Liver (tissue), 9 donors: ENCODE data around the gene NUDC. TPM values are rescaled to one million over a fixed set of nuclear protein-coding genes. Genes with fewer than 3 reads are reported as not detected.

Source experiments
- DNase-seq: peaks from one replicate; pipeline ENCODE4 v3.0.0-alpha.2; 2017; ENCODE audit warnings: low spot score
- H3K27ac ChIP-seq, 2 donors: one replicate each; pipeline ENCODE4 v1.7.0; 2013; ENCODE audit warnings: inconsistent platforms in 2 of 2, low read length in 2 of 2, control low read depth in 1 of 2, low read depth in 1 of 2, mild to moderate bottlenecking in 1 of 2
- H3K27me3 ChIP-seq, 4 donors: one replicate each; pipeline versions ENCODE4 v1.6.1 to v1.7.0; 2013; ENCODE audit warnings: low read length in 3 of 4, inconsistent platforms in 1 of 4, mild to moderate bottlenecking in 1 of 4, moderate library complexity in 1 of 4; ENCODE audit not compliant: control insufficient read depth in 4 of 4, insufficient read depth in 4 of 4
- H3K36me3 ChIP-seq, 4 donors: one replicate each; pipeline versions ENCODE4 v1.6.1 to v1.7.0; 2013; ENCODE audit warnings: low read length in 3 of 4, mild to moderate bottlenecking in 3 of 4, low read depth in 1 of 4, moderate library complexity in 1 of 4; ENCODE audit not compliant: control insufficient read depth in 4 of 4, insufficient read depth in 3 of 4
- H3K4me1 ChIP-seq, 4 donors: one replicate each; pipeline versions ENCODE4 v1.6.1 to v1.7.0; 2013; ENCODE audit warnings: low read length in 3 of 4, mild to moderate bottlenecking in 3 of 4, moderate library complexity in 1 of 4; ENCODE audit not compliant: control insufficient read depth in 4 of 4, insufficient read depth in 4 of 4
- H3K4me3 ChIP-seq, 3 donors: one replicate each; pipeline versions ENCODE4 v1.6.1 to v1.7.0; 2013; ENCODE audit warnings: low read length in 3 of 3, control low read depth in 1 of 3, low read depth in 1 of 3, mild to moderate bottlenecking in 1 of 3
- H3K9ac ChIP-seq, 2 donors: one replicate each; pipeline ENCODE4 v1.7.0; 2013; ENCODE audit warnings: low read length in 2 of 2, mild to moderate bottlenecking in 2 of 2, moderate library complexity in 2 of 2, control low read depth in 1 of 2, low read depth in 1 of 2
- H3K9me3 ChIP-seq, 4 donors: one replicate each; pipeline versions ENCODE4 v1.6.1 to v1.7.0; 2013; ENCODE audit warnings: low read length in 3 of 4; ENCODE audit not compliant: control insufficient read depth in 4 of 4
- EGR1 ChIP-seq, 2 donors: IDR thresholded peaks; 2 replicates each; pipeline ENCODE4 v1.6.1; 2016 to 2018; ENCODE audit warnings: antibody characterized with exemption in 2 of 2, low read depth in 2 of 2
- FOXA1 ChIP-seq: IDR thresholded peaks from 2 replicates; pipeline ENCODE4 v1.6.1; 2016; ENCODE audit warnings: antibody characterized with exemption
- FOXA2 ChIP-seq: IDR thresholded peaks from 2 replicates; pipeline ENCODE4 v1.6.1; 2016; ENCODE audit warnings: antibody characterized with exemption
- GABPA ChIP-seq, 2 donors: IDR thresholded peaks in 1 of 2; conservative IDR thresholded peaks in 1 of 2; 2 replicates each; pipeline ENCODE4 v1.6.1; 2016; ENCODE audit warnings: antibody characterized with exemption in 2 of 2, mild to moderate bottlenecking in 1 of 2, moderate library complexity in 1 of 2
- HNF4A ChIP-seq, 2 donors: conservative IDR thresholded peaks; 2 replicates each; pipeline ENCODE4 v1.6.1; 2016; ENCODE audit warnings: antibody characterized with exemption in 2 of 2, mild to moderate bottlenecking in 2 of 2
- HNF4G ChIP-seq: IDR thresholded peaks from 2 replicates; pipeline ENCODE4 v1.6.1; 2016; ENCODE audit warnings: antibody characterized with exemption
- JUND ChIP-seq, 2 donors: IDR thresholded peaks; 2 replicates each; pipeline ENCODE4 v1.6.1; 2016; ENCODE audit warnings: antibody characterized with exemption in 2 of 2
- RAD21 ChIP-seq, 2 donors: IDR thresholded peaks; 2 replicates each; pipeline ENCODE4 v1.6.1; 2016; ENCODE audit warnings: antibody characterized with exemption in 2 of 2, mild to moderate bottlenecking in 2 of 2
- TAF1 ChIP-seq: conservative IDR thresholded peaks from 2 replicates; pipeline ENCODE4 v1.6.1; 2016; ENCODE audit warnings: antibody characterized with exemption, mild to moderate bottlenecking
- YY1 ChIP-seq: IDR thresholded peaks from 2 replicates; pipeline ENCODE4 v1.6.1; 2016; ENCODE audit warnings: antibody characterized with exemption, mild to moderate bottlenecking
- WGBS: extraction: QIAGEN DNeasy Blood & Tissue Kit; methylation state at CpG from one replicate; pipeline ENCODE4 v1.1.7; 2013; 5-methylcytosine and 5-hydroxymethylcytosine counted together
- polyA plus RNA-seq, 2 donors: library from polyadenylated mRNA; stranded (reverse) in 1 of 2; unstranded in 1 of 2; fragments of 200-250 nt in 1 of 2; fragments of >200 nt in 1 of 2; fragmentation: Nextera tagmentation in 1 of 2; extraction: Ambion mirVana in 1 of 2; gene quantifications; one replicate each; pipeline versions ENCODE4 v1.2.1 to v1.2.3, GENCODE V29; 2013 to 2015
- total RNA-seq, 2 donors: library from RNA; depleted of rRNA; stranded (reverse); fragments of >200 nt; gene quantifications; one replicate each; pipeline ENCODE4 v1.2.3, GENCODE V29; 2014
- TF ChIP-seq, protein P1 (sequence below): IDR thresholded peaks from 2 replicates; pipeline ENCODE4 v1.6.1; 2016; ENCODE audit warnings: antibody characterized with exemption
- TF ChIP-seq, protein P2 (sequence below): fragments of 150-350 bp; IDR thresholded peaks from 2 replicates; pipeline ENCODE4 v1.5.1; 2017; ENCODE audit warnings: improper control_type of control experiment, low read depth, low read length; ENCODE audit not compliant: missing input control
- TF ChIP-seq, protein P3 (sequence below): IDR thresholded peaks from 2 replicates; pipeline ENCODE4 v1.6.1; 2016; ENCODE audit warnings: antibody characterized with exemption
- donor health status: healthy.
- donor health status: healthy.
- donor health status: healthy.
- donor health status: healthy.
- donor health status: healthy.

NUDC gene
- total and polyA plus RNA-seq, 4 donors: 18.2 to 50.7 (median 36.2) TPM

DNA sequence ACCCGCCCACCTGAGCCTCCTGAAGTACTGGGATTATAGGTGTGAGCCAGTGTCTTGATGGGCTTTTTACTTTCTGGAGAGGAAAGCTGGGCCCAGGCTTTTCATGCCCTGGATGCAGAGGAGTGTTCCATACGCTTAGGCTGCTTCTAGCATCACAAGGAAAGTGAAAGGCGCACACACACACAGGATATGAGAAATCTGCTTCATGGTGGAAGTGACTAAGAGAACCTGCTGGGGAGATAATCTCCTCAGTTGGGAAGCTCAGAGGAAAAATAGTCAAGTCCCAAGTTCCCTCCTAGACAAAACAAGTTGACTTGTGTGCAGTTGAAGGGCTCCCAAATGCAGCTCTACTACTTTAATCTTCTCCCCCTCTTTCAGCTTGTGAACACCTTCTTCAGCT lies 2.2 kb downstream of the NUDC start (continued):
- no peak for TF ChIP-seq TAF1

DNA sequence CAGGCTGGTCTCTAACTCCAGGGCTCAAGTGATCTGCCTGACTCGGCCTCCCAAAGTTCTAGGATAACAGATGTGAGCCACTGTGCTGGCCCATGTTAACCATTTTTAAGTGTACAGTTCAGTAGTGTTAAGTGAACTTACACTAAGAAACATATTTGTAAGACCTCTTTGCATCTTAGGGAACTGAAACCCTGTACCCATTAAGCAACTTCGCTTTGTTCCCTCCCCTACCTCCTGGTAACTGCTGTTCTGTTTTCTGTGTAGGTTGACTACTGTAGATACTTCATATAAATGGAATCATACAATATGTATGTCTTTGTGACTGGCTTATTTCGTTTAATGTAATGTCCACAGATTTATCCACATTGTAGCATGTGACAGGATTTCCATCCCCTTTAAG lies 11.0 kb downstream of the NUDC start:
- H3K36me3 ChIP-seq: peaks cover 9 to 29% (median 18%) of the 10 kb centered on the region in 4 donors
- TF ChIP-seq RAD21 (IDR thresholded peaks at IDR 0.05): no peak
- TF ChIP-seq JUND (IDR thresholded peaks at IDR 0.05): no peak
- TF ChIP-seq FOXA1: no peak
- TF ChIP-seq FOXA2: no peak
- TF ChIP-seq EGR1 (IDR thresholded peaks at IDR 0.05; ENCODE audit: low read depth in 2 of 2): no peak
- no peak for TF ChIP-seq HNF4G
- TF ChIP-seq, protein P1, sequence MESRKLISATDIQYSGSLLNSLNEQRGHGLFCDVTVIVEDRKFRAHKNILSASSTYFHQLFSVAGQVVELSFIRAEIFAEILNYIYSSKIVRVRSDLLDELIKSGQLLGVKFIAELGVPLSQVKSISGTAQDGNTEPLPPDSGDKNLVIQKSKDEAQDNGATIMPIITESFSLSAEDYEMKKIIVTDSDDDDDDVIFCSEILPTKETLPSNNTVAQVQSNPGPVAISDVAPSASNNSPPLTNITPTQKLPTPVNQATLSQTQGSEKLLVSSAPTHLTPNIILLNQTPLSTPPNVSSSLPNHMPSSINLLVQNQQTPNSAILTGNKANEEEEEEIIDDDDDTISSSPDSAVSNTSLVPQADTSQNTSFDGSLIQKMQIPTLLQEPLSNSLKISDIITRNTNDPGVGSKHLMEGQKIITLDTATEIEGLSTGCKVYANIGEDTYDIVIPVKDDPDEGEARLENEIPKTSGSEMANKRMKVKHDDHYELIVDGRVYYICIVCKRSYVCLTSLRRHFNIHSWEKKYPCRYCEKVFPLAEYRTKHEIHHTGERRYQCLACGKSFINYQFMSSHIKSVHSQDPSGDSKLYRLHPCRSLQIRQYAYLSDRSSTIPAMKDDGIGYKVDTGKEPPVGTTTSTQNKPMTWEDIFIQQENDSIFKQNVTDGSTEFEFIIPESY: no peak
- TF ChIP-seq HNF4A (conservative IDR thresholded peaks at IDR 0.05): no peak
- TF ChIP-seq, protein P2, sequence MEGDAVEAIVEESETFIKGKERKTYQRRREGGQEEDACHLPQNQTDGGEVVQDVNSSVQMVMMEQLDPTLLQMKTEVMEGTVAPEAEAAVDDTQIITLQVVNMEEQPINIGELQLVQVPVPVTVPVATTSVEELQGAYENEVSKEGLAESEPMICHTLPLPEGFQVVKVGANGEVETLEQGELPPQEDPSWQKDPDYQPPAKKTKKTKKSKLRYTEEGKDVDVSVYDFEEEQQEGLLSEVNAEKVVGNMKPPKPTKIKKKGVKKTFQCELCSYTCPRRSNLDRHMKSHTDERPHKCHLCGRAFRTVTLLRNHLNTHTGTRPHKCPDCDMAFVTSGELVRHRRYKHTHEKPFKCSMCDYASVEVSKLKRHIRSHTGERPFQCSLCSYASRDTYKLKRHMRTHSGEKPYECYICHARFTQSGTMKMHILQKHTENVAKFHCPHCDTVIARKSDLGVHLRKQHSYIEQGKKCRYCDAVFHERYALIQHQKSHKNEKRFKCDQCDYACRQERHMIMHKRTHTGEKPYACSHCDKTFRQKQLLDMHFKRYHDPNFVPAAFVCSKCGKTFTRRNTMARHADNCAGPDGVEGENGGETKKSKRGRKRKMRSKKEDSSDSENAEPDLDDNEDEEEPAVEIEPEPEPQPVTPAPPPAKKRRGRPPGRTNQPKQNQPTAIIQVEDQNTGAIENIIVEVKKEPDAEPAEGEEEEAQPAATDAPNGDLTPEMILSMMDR: no peak
- no peak for TF ChIP-seq YY1
- TF ChIP-seq TAF1: no peak
- TF ChIP-seq, protein P3, sequence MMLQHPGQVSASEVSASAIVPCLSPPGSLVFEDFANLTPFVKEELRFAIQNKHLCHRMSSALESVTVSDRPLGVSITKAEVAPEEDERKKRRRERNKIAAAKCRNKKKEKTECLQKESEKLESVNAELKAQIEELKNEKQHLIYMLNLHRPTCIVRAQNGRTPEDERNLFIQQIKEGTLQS: no peak
- TF ChIP-seq GABPA (IDR thresholded peaks at IDR 0.05 in 1 of 2, conservative IDR thresholded peaks at IDR 0.05 in 1 of 2): no peak

DNA sequence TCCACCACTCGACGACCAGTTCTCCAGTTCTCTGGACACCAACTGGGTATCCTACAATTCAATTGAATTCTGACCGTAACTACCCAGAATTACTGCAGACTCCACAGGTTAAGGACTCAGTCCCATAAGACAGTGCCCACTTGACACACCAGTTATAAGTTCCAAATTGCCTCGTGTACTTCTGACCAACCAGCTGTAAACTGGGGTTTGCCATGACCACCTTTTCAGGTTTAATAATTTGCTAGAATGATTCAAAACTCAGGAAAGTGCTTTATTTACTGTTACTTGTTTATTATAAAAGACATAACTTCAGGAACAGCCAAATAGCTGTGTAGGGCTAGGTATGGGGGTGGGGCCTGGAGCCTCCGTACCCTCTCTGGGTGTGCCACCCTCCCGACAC lies 15.3 kb downstream of the NUDC start:
- TF ChIP-seq EGR1 (IDR thresholded peaks at IDR 0.05; ENCODE audit: low read depth in 2 of 2): no peak
- TF ChIP-seq RAD21 (IDR thresholded peaks at IDR 0.05): no peak
- TF ChIP-seq HNF4G: no peak
- no peak for TF ChIP-seq FOXA2
- TF ChIP-seq JUND (IDR thresholded peaks at IDR 0.05): no peak
- peaks cover 20 to 38% (median 28%) of the 10 kb centered on the region in 4 donors for H3K4me1 ChIP-seq
- H3K27ac ChIP-seq: peak overlapping the region; percentile 47 to 91
- no peaks in the 10 kb centered on the region for H3K9me3 ChIP-seq
- H3K36me3 ChIP-seq: peaks cover 5 to 12% (median 9%) of the 10 kb centered on the region in 4 donors
- 62% methylated on average over 6 of the region's 6 CpGs for WGBS
- H3K27me3 ChIP-seq: no peaks in the 10 kb centered on the region
- no peak for DNase-seq
- H3K4me3 ChIP-seq: no peak overlapping the region
- H3K9ac ChIP-seq: no peak overlapping the region

More for the DNA sequence above, 11.0 kb downstream of the NUDC start:
- no peak for DNase-seq
- H3K4me3 ChIP-seq: no peak overlapping the region
- H3K4me1 ChIP-seq: peaks cover 6 to 11% (median 10%) of the 10 kb centered on the region in 4 donors
- WGBS: 90% methylated on average over 3 of the region's 3 CpGs
- no peak overlapping the region for H3K27ac ChIP-seq
- H3K9me3 ChIP-seq: no peaks in the 10 kb centered on the region
- no peak overlapping the region for H3K9ac ChIP-seq
- H3K27me3 ChIP-seq: no peaks in the 10 kb centered on the region
